Upper lobe of left lung (tissue), 4 donors: ENCODE data around the gene EHMT1.

Source experiments
- CTCF ChIP-seq, 6 experiments: fragments of 450-650 bp in 4 of 6; fragments of 200-600 bp in 2 of 6; sonication (generic) in 2 of 6; IDR thresholded peaks; one replicate each; pipeline ENCODE4 v1.5.1; 2016 to 2019; ENCODE audit warnings: antibody characterized with exemption in 6 of 6
- EP300 ChIP-seq, 4 donors: sonication (generic); formaldehyde crosslinking; IDR thresholded peaks; one replicate each; pipeline ENCODE4 v1.5.1; 2017; ENCODE audit warnings: antibody characterized with exemption in 4 of 4, control low read depth in 2 of 4
- POLR2A ChIP-seq, 4 donors: fragments of 450-650 bp; IDR thresholded peaks; one replicate each; pipeline ENCODE4 v1.5.1; 2016 to 2017; ENCODE audit warnings: antibody characterized with exemption in 4 of 4, mild to moderate bottlenecking in 2 of 4
- POLR2AphosphoS5 ChIP-seq, 2 donors: sonication (generic); formaldehyde crosslinking; IDR thresholded peaks; one replicate each; pipeline ENCODE4 v1.5.1; 2017; ENCODE audit warnings: antibody characterized with exemption in 2 of 2

DNA sequence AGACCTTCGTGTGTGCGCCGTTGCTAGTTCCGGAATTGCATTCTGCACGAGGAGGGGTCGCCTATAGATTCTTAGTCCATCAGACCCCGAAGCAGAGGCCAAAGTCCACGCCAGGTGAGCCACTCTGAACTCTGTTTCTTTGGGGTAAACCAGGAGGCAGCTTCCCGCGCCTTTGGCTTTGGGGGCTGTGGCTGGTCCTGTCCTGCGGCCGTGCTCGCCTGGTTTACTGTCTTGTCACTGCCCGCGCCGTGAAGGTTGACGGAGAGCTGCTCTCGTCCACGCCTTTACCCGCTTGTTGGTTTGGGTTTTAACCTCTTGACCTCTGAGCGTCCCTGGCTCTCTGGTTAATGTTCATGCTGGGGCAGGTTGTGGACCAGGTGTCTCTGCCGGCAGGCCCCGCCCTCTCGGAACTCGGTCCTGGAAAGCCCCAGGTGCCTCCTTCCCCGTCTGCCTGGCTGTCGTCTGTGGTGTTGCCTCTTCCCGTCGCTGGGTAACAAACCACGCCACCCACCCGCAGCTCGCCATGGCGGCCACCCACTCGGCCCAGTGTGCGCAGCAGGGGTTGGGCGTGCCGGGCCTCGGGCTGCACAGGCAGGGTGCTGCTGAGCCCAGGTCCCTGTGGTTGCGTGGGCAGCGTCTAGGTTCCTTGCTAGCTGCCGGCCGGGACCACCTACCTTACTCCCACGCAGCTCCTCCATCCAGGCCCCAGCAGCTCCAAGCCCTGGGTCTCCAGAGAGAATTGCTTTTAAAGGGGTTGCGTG, 214.2 kb downstream of the EHMT1 start:
- no peak for TF ChIP-seq EP300 (IDR thresholded peaks at IDR 0.05)
- TF ChIP-seq POLR2A (IDR thresholded peaks at IDR 0.05), result no peak
- TF ChIP-seq POLR2AphosphoS5 (IDR thresholded peaks at IDR 0.05), result no peak
- TF ChIP-seq CTCF (IDR thresholded peaks at IDR 0.05), result no peak
